Muscle layer of duodenum (tissue), 2 donors: ENCODE results near the gene PPP4R3B.
"Not testable (repeated sequence)": the region's sequence is repeated elsewhere in the genome, so short reads cannot be mapped to it uniquely, and the experiment has no call there.

ENCODE experiments used
- H3K27ac ChIP-seq: one replicate; pipeline ENCODE4 v1.7.0; 2013; ENCODE audit warnings: mild to moderate bottlenecking, low read length
- H3K27me3 ChIP-seq: one replicate; pipeline ENCODE4 v1.7.0; 2013; ENCODE audit warnings: low read depth, mild to moderate bottlenecking, control low read depth, low read length
- H3K36me3 ChIP-seq, 2 donors: one replicate each; pipeline ENCODE4 v1.7.0; 2013; ENCODE audit warnings: low read length in 2 of 2, control low read depth in 1 of 2, mild to moderate bottlenecking in 1 of 2; ENCODE audit not compliant: insufficient read depth in 2 of 2, control insufficient read depth in 1 of 2
- H3K4me1 ChIP-seq, 2 donors: one replicate each; pipeline ENCODE4 v1.7.0; 2013; ENCODE audit warnings: low read length in 2 of 2, mild to moderate bottlenecking in 2 of 2, control low read depth in 1 of 2, moderate library complexity in 1 of 2; ENCODE audit not compliant: insufficient read depth in 2 of 2, control insufficient read depth in 1 of 2
- H3K4me3 ChIP-seq, 2 donors: one replicate each; pipeline ENCODE4 v1.7.0; 2013; ENCODE audit warnings: low read length in 2 of 2, low read depth in 1 of 2, mild to moderate bottlenecking in 1 of 2
- H3K9me3 ChIP-seq, 2 donors: one replicate each; pipeline ENCODE4 v1.7.0; 2013; ENCODE audit warnings: low read length in 2 of 2, control low read depth in 1 of 2, mild to moderate bottlenecking in 1 of 2; ENCODE audit not compliant: control insufficient read depth in 1 of 2
- donor health status: healthy.

PPP4R3B gene

GRCh38 chr2:55592130-55592529, 25.3 kb downstream of the PPP4R3B start:
- no peaks in the 10 kb centered on the region for H3K27me3 ChIP-seq
- H3K27ac ChIP-seq, result no peak overlapping the region
- no peak overlapping the region for H3K4me3 ChIP-seq
- H3K36me3 ChIP-seq, result peaks cover 6 to 8% of the 10 kb centered on the region in 2 donors
- no peaks in the 10 kb centered on the region for H3K9me3 ChIP-seq
- H3K4me1 ChIP-seq, result peaks cover 0 to 8% of the 10 kb centered on the region in 2 donors

GRCh38 chr2:55590810-55591440, 26.5 kb downstream of the PPP4R3B start:
- Histone ChIP-seq H3K27ac (no peak overlapping the region), H3K4me3 (no peak overlapping the region), H3K4me1 (peaks cover 0 to 8% of the 10 kb centered on the region in 2 donors), H3K27me3 (no peaks in the 10 kb centered on the region), H3K9me3 (no peaks in the 10 kb centered on the region), H3K36me3 (peaks cover 8 to 18% of the 10 kb centered on the region in 2 donors)

GRCh38 chr2:55585451-55586080, 31.9 kb downstream of the PPP4R3B start:
- Histone ChIP-seq H3K27ac (no peak overlapping the region), H3K9me3 (no peaks in the 10 kb centered on the region), H3K4me1 (peaks cover 0 to 17% of the 10 kb centered on the region in 2 donors), H3K36me3 (peaks cover 15 to 20% of the 10 kb centered on the region in 2 donors), H3K27me3 (no peaks in the 10 kb centered on the region), H3K4me3 (no peak overlapping the region)

- Histone ChIP-seq H3K9me3 (no peaks in the 10 kb centered on the region), H3K4me1 (peaks cover 0 to 17% of the 10 kb centered on the region in 2 donors), H3K36me3 (peaks cover 15 to 25% of the 10 kb centered on the region in 2 donors), H3K4me3 (no peak overlapping the region), H3K27ac (no peak overlapping the region), H3K27me3 (no peaks in the 10 kb centered on the region)
These were observed 35.4 kb downstream of the PPP4R3B start for GRCh38 chr2:55581874-55582547.

GRCh38 chr2:55581435-55581834, 36.0 kb downstream of the PPP4R3B start:
- Histone ChIP-seq H3K4me1 (peaks cover 0 to 17% of the 10 kb centered on the region in 2 donors), H3K9me3 (no peaks in the 10 kb centered on the region), H3K36me3 (peaks cover 14 to 24% of the 10 kb centered on the region in 2 donors), H3K27me3 (no peaks in the 10 kb centered on the region), H3K4me3 (no peak overlapping the region), H3K27ac (no peak overlapping the region)

GRCh38 chr2:55569002-55569401, 48.4 kb downstream of the PPP4R3B start:
- H3K27ac ChIP-seq, H3K27me3 ChIP-seq, H3K9me3 ChIP-seq, H3K4me3 ChIP-seq, H3K4me1 ChIP-seq: not testable (repeated sequence)
- H3K36me3 ChIP-seq, result peaks cover 13 to 31% of the 10 kb centered on the region in 2 donors

- H3K4me3 ChIP-seq, result no peak overlapping the region
- no peaks in the 10 kb centered on the region for H3K4me1 ChIP-seq
- H3K36me3 ChIP-seq, result peaks cover 19 to 38% of the 10 kb centered on the region in 2 donors
- no peaks in the 10 kb centered on the region for H3K9me3 ChIP-seq
- H3K27me3 ChIP-seq, result no peaks in the 10 kb centered on the region
- H3K27ac ChIP-seq, result no peak overlapping the region
These were observed 50.1 kb downstream of the PPP4R3B start for GRCh38 chr2:55567298-55567697.

- H3K4me3 ChIP-seq, result no peak overlapping the region
- H3K36me3 ChIP-seq, result peaks cover 27 to 49% of the 10 kb centered on the region in 2 donors
- no peaks in the 10 kb centered on the region for H3K27me3 ChIP-seq
- no peaks in the 10 kb centered on the region for H3K4me1 ChIP-seq
- H3K27ac ChIP-seq, result no peak overlapping the region
- no peaks in the 10 kb centered on the region for H3K9me3 ChIP-seq
These were observed 51.8 kb downstream of the PPP4R3B start for GRCh38 chr2:55565613-55566012.

- peaks cover 32 to 67% of the 10 kb centered on the region in 2 donors for H3K36me3 ChIP-seq
These were observed 56.6 kb downstream of the PPP4R3B start for GRCh38 chr2:55560855-55561254.

GRCh38 chr2:55556809-55557208, 60.6 kb downstream of the PPP4R3B start:
- Histone ChIP-seq H3K4me3 (no peak overlapping the region), H3K27ac (no peak overlapping the region), H3K4me1 (no peaks in the 10 kb centered on the region), H3K9me3 (no peaks in the 10 kb centered on the region), H3K36me3 (peaks cover 16 to 57% of the 10 kb centered on the region in 2 donors), H3K27me3 (no peaks in the 10 kb centered on the region)

More at GRCh38 chr2:55560855-55561254, 56.6 kb downstream of the PPP4R3B start:
- Histone ChIP-seq H3K9me3 (no peaks in the 10 kb centered on the region), H3K4me1 (no peaks in the 10 kb centered on the region), H3K4me3 (no peak overlapping the region), H3K27me3 (no peaks in the 10 kb centered on the region), H3K27ac (no peak overlapping the region)

GRCh38 chr2:55555977-55556376, 61.4 kb downstream of the PPP4R3B start:
- Histone ChIP-seq H3K27ac (no peak overlapping the region), H3K4me3 (no peak overlapping the region), H3K36me3 (peaks cover 9 to 49% of the 10 kb centered on the region in 2 donors), H3K27me3 (no peaks in the 10 kb centered on the region), H3K4me1 (no peaks in the 10 kb centered on the region), H3K9me3 (no peaks in the 10 kb centered on the region)
